Sigmoid colon (tissue), 7 donors: Measurements from ENCODE around the gene COL4A1. TPM values are rescaled to one million over a fixed set of nuclear protein-coding genes. Genes with fewer than 3 reads are reported as not detected.

Source experiments
- DNase-seq: peaks from one replicate; pipeline ENCODE4 v3.0.0-alpha.2; 2019
- H3K27ac ChIP-seq, 4 donors: fragments of 200-600 bp; sonication (generic); one replicate each; pipeline ENCODE4 v1.5.1; 2016 to 2019; ENCODE audit warnings: mild to moderate bottlenecking in 1 of 4
- H3K27me3 ChIP-seq, 3 donors: fragments of 200-600 bp; sonication (generic); one replicate each; pipeline ENCODE4 v1.5.1; 2019; ENCODE audit warnings: mild to moderate bottlenecking in 1 of 3
- H3K36me3 ChIP-seq, 4 donors: fragments of 200-600 bp; sonication (generic); one replicate each; pipeline ENCODE4 v1.5.1; 2016 to 2019
- H3K4me1 ChIP-seq, 4 donors: fragments of 200-600 bp; sonication (generic); one replicate each; pipeline ENCODE4 v1.5.1; 2017 to 2019
- H3K4me3 ChIP-seq, 4 donors: fragments of 200-600 bp; sonication (generic); one replicate each; pipeline ENCODE4 v1.5.1; 2017 to 2019; ENCODE audit warnings: mild to moderate bottlenecking in 2 of 4, moderate library complexity in 1 of 4
- H3K9me3 ChIP-seq, 4 donors: fragments of 200-600 bp in 3 of 4; sonication (generic) in 3 of 4; one replicate each; pipeline versions ENCODE4 v1.5.1 to v1.6.1; 2013 to 2019
- CTCF ChIP-seq, 4 experiments: fragments of 450-650 bp in 3 of 4; fragments of 200-600 bp in 1 of 4; IDR thresholded peaks; one replicate each; pipeline ENCODE4 v1.5.1; 2016 to 2019; ENCODE audit warnings: antibody characterized with exemption in 4 of 4, mild to moderate bottlenecking in 3 of 4, moderate library complexity in 2 of 4
- EP300 ChIP-seq, 4 donors: sonication (generic); formaldehyde crosslinking; IDR thresholded peaks; one replicate each; pipeline ENCODE4 v1.6.1; 2017; ENCODE audit warnings: antibody characterized with exemption in 4 of 4
- POLR2A ChIP-seq, 2 donors: fragments of 450-650 bp; IDR thresholded peaks; one replicate each; pipeline ENCODE4 v1.6.1; 2016; ENCODE audit warnings: antibody characterized with exemption in 2 of 2, mild to moderate bottlenecking in 2 of 2, moderate library complexity in 2 of 2
- POLR2AphosphoS5 ChIP-seq, 4 donors: sonication (generic); formaldehyde crosslinking; IDR thresholded peaks; one replicate each; pipeline ENCODE4 v1.6.1; 2017; ENCODE audit warnings: antibody characterized with exemption in 4 of 4
- WGBS, 2 donors: extraction: QIAGEN DNeasy Blood & Tissue Kit; methylation state at CpG; one replicate each; pipeline ENCODE4 v1.1.7; 2013; 5-methylcytosine and 5-hydroxymethylcytosine counted together
- intact Hi-C: fragments of 100-400 bp; cut with DNase I; formaldehyde crosslinking; loops from one replicate; pipeline ENCODE4 v1.15.1; 2023
- polyA plus RNA-seq, 3 donors: library from polyadenylated mRNA; stranded (reverse); fragments of 200-250 nt; gene quantifications; one replicate each; pipeline ENCODE4 v1.2.3, GENCODE V29; 2013
- total RNA-seq, 4 donors: library from RNA; depleted of rRNA; stranded (reverse); fragments of >200 nt; gene quantifications; one replicate each; pipeline ENCODE4 v1.1.0, GENCODE V29; 2016
- donor health status: healthy with polysubstance abuse.
- donor health status: Bipolar disorder and iron deficiency.
- donor health status: healthy.

The COL4A1 gene
- total and polyA plus RNA-seq, 7 donors, result 9.2 to 598 (median 235) TPM

GRCh38 chr13:110179116-110179856, 127.7 kb downstream of the COL4A1 start:
- Histone ChIP-seq H3K4me1 (no peaks in the 10 kb centered on the region), H3K9me3 (no peaks in the 10 kb centered on the region), H3K4me3 (no peak overlapping the region), H3K27ac (no peak overlapping the region), H3K27me3 (no peaks in the 10 kb centered on the region), H3K36me3 (peaks cover 89 to 100% (median 98%) of the 10 kb centered on the region in 4 donors)
- DNase-seq, result peak; percentile 60
- WGBS, 2 donors, result 90 to 93% methylated on average over 16 of the region's 16 CpGs
- TF ChIP-seq POLR2AphosphoS5 (IDR thresholded peaks at IDR 0.05), result no peak
- no peak for TF ChIP-seq EP300 (IDR thresholded peaks at IDR 0.05)
- no peak for TF ChIP-seq CTCF (IDR thresholded peaks at IDR 0.05)
- no peak for TF ChIP-seq POLR2A (IDR thresholded peaks at IDR 0.05)
- intact Hi-C loops, result no loop called here

GRCh38 chr13:110177790-110178189, 129.2 kb downstream of the COL4A1 start:
- peak overlapping the region in 1 of 4 donors; percentile 9 for H3K27ac ChIP-seq
- no peak overlapping the region for H3K4me3 ChIP-seq
- H3K4me1 ChIP-seq, result no peaks in the 10 kb centered on the region
- intact Hi-C loops, result no loop called here
- peaks cover 0 to 4% (median 0%) of the 10 kb centered on the region in 4 donors for H3K9me3 ChIP-seq
- WGBS, 2 donors, result 94 to 95% methylated on average over 8 of the region's 8 CpGs
- peaks cover 97 to 100% (median 99%) of the 10 kb centered on the region in 4 donors for H3K36me3 ChIP-seq
- no peak for DNase-seq
- H3K27me3 ChIP-seq, result no peaks in the 10 kb centered on the region
- no peak for TF ChIP-seq POLR2AphosphoS5 (IDR thresholded peaks at IDR 0.05)
- TF ChIP-seq EP300 (IDR thresholded peaks at IDR 0.05), result no peak
- TF ChIP-seq POLR2A (IDR thresholded peaks at IDR 0.05), result no peak
- no peak for TF ChIP-seq CTCF (IDR thresholded peaks at IDR 0.05)

GRCh38 chr13:110176431-110176830, 130.5 kb downstream of the COL4A1 start:
- peak; percentile 62 for DNase-seq
- intact Hi-C loops, result no loop called here
- Histone ChIP-seq H3K36me3 (peaks cover 98 to 100% (median 98%) of the 10 kb centered on the region in 4 donors), H3K27me3 (no peaks in the 10 kb centered on the region), H3K4me3 (no peak overlapping the region), H3K4me1 (no peaks in the 10 kb centered on the region), H3K9me3 (peaks cover 0 to 4% (median 0%) of the 10 kb centered on the region in 4 donors), H3K27ac (no peak overlapping the region)
- 92 to 95% methylated on average over 7 of the region's 7 CpGs for WGBS, 2 donors
- TF ChIP-seq POLR2A (IDR thresholded peaks at IDR 0.05) (no peak), POLR2AphosphoS5 (IDR thresholded peaks at IDR 0.05) (no peak), EP300 (IDR thresholded peaks at IDR 0.05) (no peak), CTCF (IDR thresholded peaks at IDR 0.05) (no peak)

GRCh38 chr13:110173247-110173818, 133.6 kb downstream of the COL4A1 start:
- no peaks in the 10 kb centered on the region for H3K27me3 ChIP-seq
- H3K4me3 ChIP-seq, result no peak overlapping the region
- H3K27ac ChIP-seq, result peak overlapping the region in 1 of 4 donors; percentile 22
- peaks cover 0 to 8% (median 5%) of the 10 kb centered on the region in 4 donors for H3K4me1 ChIP-seq
- TF ChIP-seq EP300 (IDR thresholded peaks at IDR 0.05) (no peak), POLR2A (IDR thresholded peaks at IDR 0.05) (no peak)
- H3K36me3 ChIP-seq, result peaks cover 81 to 100% (median 90%) of the 10 kb centered on the region in 4 donors
- DNase-seq, result no peak
- peaks cover 0 to 4% (median 0%) of the 10 kb centered on the region in 4 donors for H3K9me3 ChIP-seq
- intact Hi-C loops, result no loop called here

GRCh38 chr13:110170882-110171281, 136.1 kb downstream of the COL4A1 start:
- H3K27me3 ChIP-seq, result no peaks in the 10 kb centered on the region
- TF ChIP-seq POLR2AphosphoS5 (IDR thresholded peaks at IDR 0.05), result no peak
- TF ChIP-seq CTCF (IDR thresholded peaks at IDR 0.05), result no peak
- TF ChIP-seq POLR2A (IDR thresholded peaks at IDR 0.05), result no peak
- no peak for TF ChIP-seq EP300 (IDR thresholded peaks at IDR 0.05)
- 78 to 86% methylated on average over 9 of the region's 9 CpGs for WGBS, 2 donors
- H3K9me3 ChIP-seq, result peaks cover 0 to 4% (median 0%) of the 10 kb centered on the region in 4 donors
- H3K4me1 ChIP-seq, result peaks cover 0 to 8% (median 5%) of the 10 kb centered on the region in 4 donors
- intact Hi-C loops, result no loop called here
- peak overlapping the region in 1 of 4 donors; percentile 43 for H3K27ac ChIP-seq
- no peak for DNase-seq
- no peak overlapping the region for H3K4me3 ChIP-seq
- H3K36me3 ChIP-seq, result peaks cover 76 to 100% (median 81%) of the 10 kb centered on the region in 4 donors
